Left ventricle myocardium inferior (tissue), 1 donor: Measurements from ENCODE around the gene FITM2. TPM values are rescaled to one million over a fixed set of nuclear protein-coding genes. Genes with fewer than 3 reads are reported as not detected.

Source experiments
- DNase-seq: peaks from one replicate; pipeline ENCODE4 v3.0.0-alpha.2; 2020
- H3K27ac ChIP-seq: fragments of 200-600 bp; replicated peaks from 2 replicates; pipeline ENCODE4 v1.8.0; 2021
- H3K27me3 ChIP-seq: fragments of 200-600 bp; 2 replicates; pipeline ENCODE4 v1.8.0; 2021; ENCODE audit warnings: low read depth
- H3K36me3 ChIP-seq: fragments of 200-600 bp; 2 replicates; pipeline ENCODE4 v1.8.0; 2021
- H3K4me1 ChIP-seq: fragments of 200-600 bp; 2 replicates; pipeline ENCODE4 v1.8.0; 2021
- H3K4me3 ChIP-seq: fragments of 200-600 bp; 2 replicates; pipeline ENCODE4 v1.8.0; 2021; ENCODE audit warnings: mild to moderate bottlenecking, moderate library complexity
- H3K9me3 ChIP-seq: fragments of 200-600 bp; replicated peaks from 2 replicates; pipeline ENCODE4 v1.8.0; 2021
- intact Hi-C: fragments of 100-400 bp; cut with micrococcal nuclease; formaldehyde crosslinking; loops from one replicate; pipeline ENCODE4 v1.11.0; 2022
- total RNA-seq: library from RNA; stranded (reverse); fragmentation: NEBNext Ultra II Directional; extraction: Animal tissue kit (Norgen Biotek cat#: 25700); gene quantifications from one replicate; pipeline ENCODE4 v1.2.1, GENCODE V29; 2021
- TF ChIP-seq, protein P1 (sequence below): fragments of 200-600 bp; IDR thresholded peaks from 2 replicates; pipeline ENCODE4 v1.8.0; 2021; ENCODE audit warnings: antibody characterized with exemption, mild to moderate bottlenecking, borderline replicate concordance
- donor health status: DM: no; HTN: yes; CAD: no; lungs with severe emphysema.

The FITM2 gene
- total RNA-seq, 1 donor from 2014 or later = 160 TPM

DNA sequence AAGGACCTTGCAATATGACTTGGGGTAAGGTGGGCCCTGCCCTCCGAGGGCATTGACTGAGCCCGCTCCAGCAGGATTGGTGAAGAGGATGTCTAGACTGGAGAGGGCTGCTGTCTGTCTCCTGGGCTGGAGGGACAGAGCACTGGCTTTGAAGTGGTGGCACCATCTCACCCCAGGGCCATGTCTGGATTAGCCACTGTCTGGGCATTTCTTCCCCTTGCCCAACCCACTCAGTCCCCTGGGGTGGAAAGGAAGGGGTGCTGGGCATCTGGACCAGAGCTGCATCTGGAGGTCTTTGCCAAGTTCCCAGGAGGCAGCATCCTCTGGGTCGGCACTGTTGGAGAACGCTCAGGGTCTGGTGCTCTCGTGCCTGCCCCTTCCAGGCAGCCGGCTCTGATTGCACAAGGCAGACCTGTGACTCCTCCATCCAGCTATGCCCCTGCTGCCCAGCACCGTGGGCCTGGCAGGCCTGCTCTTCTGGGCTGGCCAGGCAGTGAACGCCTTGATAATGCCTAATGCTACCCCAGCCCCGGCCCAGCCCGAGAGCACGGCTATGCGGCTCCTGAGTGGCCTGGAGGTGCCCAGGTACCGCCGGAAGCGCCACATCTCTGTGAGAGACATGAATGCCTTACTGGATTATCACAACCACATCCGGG is 25.9 kb upstream of the FITM2 start, which contains the start of gene R3HDML:
Gene R3HDML (plus strand): TSS at position 319 of the 656 bp plus-strand sequence. CDS start 115 bp downstream, at position 434.
- Histone ChIP-seq H3K4me1 (no peaks in the 10 kb centered on the region), H3K27ac (no peak within 1 kb of the TSS), H3K36me3 (no peaks in the 10 kb centered on the region), H3K4me3 (no peak within 1 kb of the TSS), H3K9me3 (no peaks in the 10 kb centered on the region), H3K27me3 (peaks cover 40% of the 10 kb centered on the region)
- intact Hi-C loops = no loop called here
- no peak for DNase-seq
- TF ChIP-seq, protein P1, sequence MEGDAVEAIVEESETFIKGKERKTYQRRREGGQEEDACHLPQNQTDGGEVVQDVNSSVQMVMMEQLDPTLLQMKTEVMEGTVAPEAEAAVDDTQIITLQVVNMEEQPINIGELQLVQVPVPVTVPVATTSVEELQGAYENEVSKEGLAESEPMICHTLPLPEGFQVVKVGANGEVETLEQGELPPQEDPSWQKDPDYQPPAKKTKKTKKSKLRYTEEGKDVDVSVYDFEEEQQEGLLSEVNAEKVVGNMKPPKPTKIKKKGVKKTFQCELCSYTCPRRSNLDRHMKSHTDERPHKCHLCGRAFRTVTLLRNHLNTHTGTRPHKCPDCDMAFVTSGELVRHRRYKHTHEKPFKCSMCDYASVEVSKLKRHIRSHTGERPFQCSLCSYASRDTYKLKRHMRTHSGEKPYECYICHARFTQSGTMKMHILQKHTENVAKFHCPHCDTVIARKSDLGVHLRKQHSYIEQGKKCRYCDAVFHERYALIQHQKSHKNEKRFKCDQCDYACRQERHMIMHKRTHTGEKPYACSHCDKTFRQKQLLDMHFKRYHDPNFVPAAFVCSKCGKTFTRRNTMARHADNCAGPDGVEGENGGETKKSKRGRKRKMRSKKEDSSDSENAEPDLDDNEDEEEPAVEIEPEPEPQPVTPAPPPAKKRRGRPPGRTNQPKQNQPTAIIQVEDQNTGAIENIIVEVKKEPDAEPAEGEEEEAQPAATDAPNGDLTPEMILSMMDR = no peak

DNA sequence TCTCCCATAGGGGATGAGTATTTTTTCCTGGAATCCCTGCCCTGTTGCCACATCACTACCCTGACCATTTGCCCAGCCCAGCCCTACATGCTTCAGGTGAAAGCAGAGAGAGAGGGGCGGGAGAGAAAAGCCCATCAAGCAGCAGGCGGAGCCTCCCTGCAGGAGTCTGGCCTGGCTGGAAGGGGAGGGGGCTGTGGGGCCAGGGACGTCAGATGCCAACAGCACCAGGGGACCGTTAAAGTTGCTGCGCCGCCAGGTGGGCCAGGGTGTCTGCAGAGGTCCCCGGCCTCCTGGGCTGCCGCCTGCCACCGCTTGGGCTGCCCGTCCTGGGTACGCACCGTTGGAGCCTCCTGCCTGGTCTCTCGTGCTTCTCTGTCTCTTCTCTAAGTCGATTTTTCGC is 25.1 kb upstream of the FITM2 start:
- Histone ChIP-seq H3K27me3 (peaks cover 43% of the 10 kb centered on the region), H3K4me1 (no peaks in the 10 kb centered on the region), H3K36me3 (no peaks in the 10 kb centered on the region), H3K9me3 (no peaks in the 10 kb centered on the region), H3K4me3 (no peak overlapping the region), H3K27ac (no peak overlapping the region)
- TF ChIP-seq, protein P1 = no peak
- DNase-seq = no peak
- intact Hi-C loops = no loop called here

DNA sequence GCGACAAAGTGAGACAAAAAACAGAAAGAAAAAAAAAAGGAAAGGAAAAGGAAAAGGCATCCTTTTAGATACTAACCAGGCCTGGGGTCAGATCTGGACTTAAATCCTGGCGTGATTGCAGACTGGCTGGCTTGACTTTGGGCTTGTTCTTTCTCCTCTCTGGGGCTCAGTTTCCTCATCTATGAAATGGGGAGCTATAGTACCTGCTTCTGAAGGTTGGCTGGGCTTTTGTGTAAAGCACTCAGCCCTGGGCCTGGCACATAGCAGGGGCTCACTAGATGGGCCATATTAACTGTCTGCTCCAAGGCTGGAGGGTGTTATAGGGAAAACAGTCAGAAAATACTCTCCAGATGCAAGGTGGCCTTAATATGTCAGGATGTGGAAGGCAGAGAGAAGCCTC is 24.7 kb upstream of the FITM2 start:
- Histone ChIP-seq H3K4me3 (no peak overlapping the region), H3K9me3 (no peaks in the 10 kb centered on the region), H3K36me3 (no peaks in the 10 kb centered on the region), H3K4me1 (no peaks in the 10 kb centered on the region), H3K27ac (no peak overlapping the region), H3K27me3 (peaks cover 47% of the 10 kb centered on the region)
- intact Hi-C loops = no loop called here
- DNase-seq = no peak
- TF ChIP-seq, protein P1 = no peak

DNA sequence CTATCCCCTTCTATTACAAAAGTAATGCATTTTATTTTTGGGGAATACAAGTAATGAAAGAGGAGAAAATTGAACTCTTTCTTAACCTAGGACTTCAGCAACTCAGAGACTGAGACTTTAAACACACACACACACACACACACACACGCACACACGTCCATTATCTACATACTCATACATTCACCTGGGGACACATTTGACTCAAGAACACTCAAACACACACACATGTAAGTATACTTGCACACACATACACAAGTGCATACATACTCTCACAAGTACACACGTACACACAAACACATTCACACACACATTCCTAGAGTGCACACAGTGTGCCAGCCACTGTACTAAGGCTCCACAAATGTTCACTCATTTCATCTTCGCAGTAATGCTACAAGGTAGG is 23.7 kb upstream of the FITM2 start:
- DNase-seq = no peak
- TF ChIP-seq, protein P1 = no peak
- Histone ChIP-seq H3K4me3 (no peak overlapping the region), H3K9me3 (no peaks in the 10 kb centered on the region), H3K27me3 (peaks cover 47% of the 10 kb centered on the region), H3K27ac (no peak overlapping the region), H3K4me1 (no peaks in the 10 kb centered on the region), H3K36me3 (no peaks in the 10 kb centered on the region)
- intact Hi-C loops = no loop called here

DNA sequence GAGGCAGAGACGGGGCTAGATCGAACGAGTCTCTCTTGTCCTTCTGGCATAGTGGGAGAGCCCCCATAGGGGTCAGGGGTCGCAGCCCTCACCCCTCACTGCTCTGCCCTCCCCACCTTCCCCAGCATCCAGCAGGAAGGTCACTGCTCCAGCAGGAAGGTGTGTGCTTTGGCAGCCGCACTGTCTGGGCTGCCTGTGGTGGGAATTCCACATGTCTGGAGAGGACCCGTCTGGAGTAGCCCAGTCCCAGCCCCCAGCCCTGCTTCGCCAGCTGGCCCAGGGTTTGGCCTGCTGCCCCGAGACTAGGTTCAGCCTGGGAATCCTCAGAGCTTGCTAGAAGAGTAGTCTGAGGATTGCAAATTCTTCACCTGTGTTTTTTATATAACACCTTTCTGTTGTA is 23.3 kb upstream of the FITM2 start:
- TF ChIP-seq, protein P1 = no peak
- Histone ChIP-seq H3K9me3 (no peaks in the 10 kb centered on the region), H3K36me3 (no peaks in the 10 kb centered on the region), H3K27ac (no peak overlapping the region), H3K27me3 (peaks cover 47% of the 10 kb centered on the region), H3K4me3 (no peak overlapping the region), H3K4me1 (no peaks in the 10 kb centered on the region)
- DNase-seq = no peak
- intact Hi-C loops = no loop called here
